A673 (cell line): ENCODE results near the gene CCL21. TPM values are rescaled to one million over a fixed set of nuclear protein-coding genes. Genes with fewer than 3 reads are reported as not detected.

Experiments used
- BruUV-seq: library from RNA; stranded (reverse); fragments of 400-500 nt; replicated peaks from 2 replicates; lab custom pipeline; 2021; lab: Mats Ljungman, UMichigan
- CTCF ChIA-PET: fragments of 300-600 bp; sonication (Branson Sonifier 250); formaldehyde crosslinking; loops from one replicate; lab custom pipeline; 2022; ENCODE audit warnings: antibody characterized with exemption; lab: Charles Lee
- POLR2A ChIA-PET: fragments of 300-600 bp; sonication (Branson Sonifier 250); formaldehyde crosslinking; loops from one replicate; lab custom pipeline; 2022; ENCODE audit warnings: antibody characterized with exemption; ENCODE audit not compliant: low non-redundant PET; lab: Charles Lee
- DNase-seq: peaks from one replicate; pipeline ENCODE4 v3.0.0-alpha.2; 2015; ENCODE audit warnings: low spot score
- H3K27ac ChIP-seq: fragments of 200-600 bp; sonication (generic); 2 replicates; pipeline ENCODE4 v1.5.1; 2016; ENCODE audit warnings: mixed run types, low read depth, mild to moderate bottlenecking, mixed read lengths, antibody characterized with exemption, low read length; ENCODE audit not compliant: poor library complexity, severe bottlenecking
- H3K27me3 ChIP-seq: fragments of 200-600 bp; sonication (generic); replicated peaks from 2 replicates; pipeline ENCODE4 v1.6.1; 2017; ENCODE audit warnings: mixed run types, low read depth, mild to moderate bottlenecking, mixed read lengths, antibody characterized with exemption, low read length; ENCODE audit not compliant: insufficient read depth, poor library complexity
- H3K36me3 ChIP-seq: fragments of 200-600 bp; sonication (generic); 2 replicates; pipeline ENCODE4 v1.6.1; 2016; ENCODE audit warnings: mixed run types, mild to moderate bottlenecking, mixed read lengths, antibody characterized with exemption, low read length; ENCODE audit not compliant: insufficient read depth, poor library complexity, severe bottlenecking
- H3K4me1 ChIP-seq: fragments of 200-600 bp; sonication (generic); 2 replicates; pipeline ENCODE4 v1.6.1; 2017; ENCODE audit warnings: mixed run types, mild to moderate bottlenecking, mixed read lengths, antibody characterized with exemption, low read length; ENCODE audit not compliant: insufficient read depth, poor library complexity, severe bottlenecking
- H3K4me3 ChIP-seq: fragments of 200-600 bp; sonication (generic); 2 replicates; pipeline ENCODE4 v1.5.1; 2016; ENCODE audit warnings: low read depth, mixed run types, mild to moderate bottlenecking, mixed read lengths, low read length; ENCODE audit not compliant: poor library complexity, severe bottlenecking
- H3K9me3 ChIP-seq: fragments of 200-600 bp; sonication (generic); 2 replicates; pipeline ENCODE4 v1.6.1; 2016; ENCODE audit warnings: mixed run types, low read depth, mild to moderate bottlenecking, mixed read lengths, antibody characterized with exemption, low read length; ENCODE audit not compliant: poor library complexity, severe bottlenecking
- EZH2 ChIP-seq: fragments of 200-600 bp; sonication (generic); IDR thresholded peaks from 2 replicates; pipeline ENCODE4 v1.6.1; 2017; ENCODE audit warnings: borderline replicate concordance, low read depth, mild to moderate bottlenecking, mixed read lengths, antibody characterized with exemption, low read length; ENCODE audit not compliant: poor library complexity, severe bottlenecking
- intact Hi-C: fragments of 100-400 bp; cut with micrococcal nuclease; formaldehyde crosslinking; loops from one replicate; pipeline ENCODE4 v1.10.0; 2022; ENCODE audit not compliant: unreplicated experiment
- total RNA-seq: library from RNA; stranded (reverse); gene quantifications from 2 replicates; pipeline ENCODE4 v1.2.3, GENCODE V29; 2021
- TF ChIP-seq, protein P1 (sequence below): fragments of 300-800, 200-600 bp; sonication (generic); conservative IDR thresholded peaks from 2 replicates; pipeline ENCODE4 v1.5.1; 2017; ENCODE audit warnings: low read depth, mild to moderate bottlenecking, antibody characterized with exemption, low read length, moderate library complexity, mixed read lengths

The CCL21 gene
- total RNA-seq, 1 experiment from 2014 or later: not detected

DNA sequence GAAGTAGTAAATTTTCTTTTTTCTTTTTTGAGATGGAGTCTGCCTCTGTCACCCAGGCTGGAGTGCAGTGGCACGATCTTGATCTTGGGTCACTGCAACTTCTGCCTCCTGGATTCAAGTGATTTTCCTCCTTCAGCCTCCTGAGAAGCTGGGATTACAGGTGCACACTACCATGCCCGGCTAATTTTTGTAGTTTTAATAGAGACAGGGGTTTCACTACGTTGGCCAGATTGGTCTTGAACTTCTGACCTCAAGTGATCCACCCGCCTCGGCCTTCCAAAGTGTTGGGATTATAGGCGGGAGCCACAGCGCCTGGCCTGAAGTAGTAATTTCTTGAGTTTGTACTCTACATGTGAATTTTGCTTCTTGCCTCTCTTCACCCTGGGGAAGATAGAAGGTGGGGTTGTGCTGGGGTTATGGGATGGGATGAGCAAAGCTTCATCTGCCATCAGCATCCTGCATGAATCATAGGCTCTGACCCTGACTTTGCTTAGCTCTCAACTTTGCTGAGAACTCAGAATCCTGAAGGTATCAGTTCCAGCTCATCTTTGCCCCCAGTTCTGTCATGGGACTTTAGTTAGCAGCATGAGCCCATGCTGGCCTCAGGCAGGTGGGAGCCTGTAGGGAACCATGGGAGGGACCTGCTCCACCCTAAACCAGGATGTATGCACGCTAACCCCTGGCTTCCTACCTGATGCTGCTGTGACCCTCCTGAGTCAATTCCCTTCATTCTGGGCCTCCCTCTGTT, 9.3 kb upstream of the CCL21 start:
- Histone ChIP-seq H3K4me1 (no peaks in the 10 kb centered on the region), H3K27ac (no peak overlapping the region), H3K27me3 (peaks cover under 1% of the 10 kb centered on the region), H3K4me3 (no peak overlapping the region), H3K36me3 (no peaks in the 10 kb centered on the region), H3K9me3 (no peaks in the 10 kb centered on the region)
- BruUV-seq: no TSS peak
- ChIA-PET CTCF (no interaction called here), POLR2A (no interaction called here)
- intact Hi-C loops: no loop called here
- no peak for DNase-seq
- TF ChIP-seq EZH2: no peak
- TF ChIP-seq, protein P1, sequence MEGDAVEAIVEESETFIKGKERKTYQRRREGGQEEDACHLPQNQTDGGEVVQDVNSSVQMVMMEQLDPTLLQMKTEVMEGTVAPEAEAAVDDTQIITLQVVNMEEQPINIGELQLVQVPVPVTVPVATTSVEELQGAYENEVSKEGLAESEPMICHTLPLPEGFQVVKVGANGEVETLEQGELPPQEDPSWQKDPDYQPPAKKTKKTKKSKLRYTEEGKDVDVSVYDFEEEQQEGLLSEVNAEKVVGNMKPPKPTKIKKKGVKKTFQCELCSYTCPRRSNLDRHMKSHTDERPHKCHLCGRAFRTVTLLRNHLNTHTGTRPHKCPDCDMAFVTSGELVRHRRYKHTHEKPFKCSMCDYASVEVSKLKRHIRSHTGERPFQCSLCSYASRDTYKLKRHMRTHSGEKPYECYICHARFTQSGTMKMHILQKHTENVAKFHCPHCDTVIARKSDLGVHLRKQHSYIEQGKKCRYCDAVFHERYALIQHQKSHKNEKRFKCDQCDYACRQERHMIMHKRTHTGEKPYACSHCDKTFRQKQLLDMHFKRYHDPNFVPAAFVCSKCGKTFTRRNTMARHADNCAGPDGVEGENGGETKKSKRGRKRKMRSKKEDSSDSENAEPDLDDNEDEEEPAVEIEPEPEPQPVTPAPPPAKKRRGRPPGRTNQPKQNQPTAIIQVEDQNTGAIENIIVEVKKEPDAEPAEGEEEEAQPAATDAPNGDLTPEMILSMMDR: no peak

DNA sequence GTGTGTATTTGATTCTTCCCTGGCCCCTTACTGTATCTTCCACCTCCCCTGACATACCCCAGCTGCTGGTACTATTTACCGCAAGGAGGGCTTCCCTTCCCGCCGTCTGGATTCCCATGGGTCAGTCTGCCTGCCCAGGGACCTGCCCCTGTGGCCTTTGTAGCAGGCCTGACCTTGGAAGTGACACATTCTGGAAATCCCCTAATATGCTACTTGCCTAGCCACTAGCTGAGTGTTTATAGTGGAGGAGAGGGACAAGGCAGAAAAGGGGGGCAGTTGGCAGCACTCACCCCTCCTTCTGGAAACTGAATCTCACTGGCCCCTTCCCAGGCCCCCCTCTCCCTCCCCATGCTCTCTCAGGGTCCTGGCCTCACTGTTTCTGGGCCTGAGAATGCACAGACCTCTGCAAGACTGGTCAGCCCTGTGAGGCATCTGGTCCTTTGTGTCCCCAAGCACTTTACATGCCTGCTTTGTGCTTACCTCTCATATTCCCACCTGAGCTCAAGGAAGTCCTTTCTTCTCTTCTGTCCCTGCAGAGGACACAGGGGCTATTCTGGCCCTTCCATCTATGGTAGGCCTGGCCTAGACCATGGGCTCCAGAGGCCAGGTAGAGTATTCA, 8.2 kb upstream of the CCL21 start:
- POLR2A ChIA-PET: no interaction called here
- BruUV-seq: no TSS peak
- Histone ChIP-seq H3K36me3 (no peaks in the 10 kb centered on the region), H3K27ac (no peak overlapping the region), H3K9me3 (no peaks in the 10 kb centered on the region), H3K27me3 (peaks cover 12% of the 10 kb centered on the region), H3K4me3 (no peak overlapping the region), H3K4me1 (no peaks in the 10 kb centered on the region)
- intact Hi-C loops: no loop called here
- CTCF ChIA-PET: no interaction called here
- no peak for DNase-seq
- TF ChIP-seq, protein P1: no peak
- no peak for TF ChIP-seq EZH2

DNA sequence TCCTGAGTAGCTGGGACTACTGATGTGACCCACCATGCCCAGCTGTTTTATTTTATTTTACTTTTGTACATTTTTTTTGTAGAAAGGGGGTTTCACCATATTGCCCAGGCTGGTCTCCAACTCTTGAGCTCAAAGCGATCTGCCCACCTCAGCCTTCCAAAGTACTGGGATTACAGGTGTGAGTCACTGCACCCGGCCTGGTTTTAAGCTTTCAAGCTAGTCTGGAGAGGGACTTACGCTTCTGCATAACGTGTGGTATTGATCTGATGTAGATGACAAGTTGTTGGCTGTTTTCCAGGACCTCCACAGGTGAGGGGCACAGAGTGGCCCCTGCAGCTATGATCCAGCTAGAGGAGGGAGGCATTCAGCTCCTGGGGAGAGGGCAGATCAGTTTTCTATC, 6.8 kb upstream of the CCL21 start:
- peaks cover 20% of the 10 kb centered on the region for H3K27me3 ChIP-seq
- POLR2A ChIA-PET: no interaction called here
- no TSS peak for BruUV-seq

More for the DNA sequence above, 6.8 kb upstream of the CCL21 start:
- CTCF ChIA-PET: no interaction called here
- DNase-seq: no peak
- H3K4me3 ChIP-seq: no peak overlapping the region
- intact Hi-C loops: no loop called here
- no peaks in the 10 kb centered on the region for H3K9me3 ChIP-seq
- H3K36me3 ChIP-seq: no peaks in the 10 kb centered on the region
- no peak overlapping the region for H3K27ac ChIP-seq
- TF ChIP-seq, protein P1: no peak
- TF ChIP-seq EZH2: no peak
- no peaks in the 10 kb centered on the region for H3K4me1 ChIP-seq
